Measurements from ENCODE around the gene ATG2B.

- TF ChIP-seq EZH2 (IDR thresholded peaks at IDR 0.05) (no peak), POLR2AphosphoS5 (IDR thresholded peaks at IDR 0.05; ENCODE audit: borderline replicate concordance, low read depth, low read length) (no peak), FOXP2 (optimal IDR thresholded peaks at IDR 0.05; ENCODE audit: control extremely low read depth, extremely low read length, insufficient read depth) (no peak)
These were observed 31.1 kb upstream of the ATG2B start for GRCh38 chr14:96394047-96394815.
